RWPE1 (cell line): Measurements from ENCODE around the gene SCN4A.

Source experiments
- CTCF ChIA-PET: fragments of 350-600 bp; sonication (Branson Sonifier 250); formaldehyde crosslinking; extraction: SDS; loops from one replicate; lab custom pipeline; 2021; lab: Yijun Ruan, JAX
- POLR2A ChIA-PET: fragments of 400-600 bp; formaldehyde crosslinking; extraction: SDS; loops from one replicate; lab custom pipeline; 2020; ENCODE audit warnings: antibody characterized with exemption; ENCODE audit not compliant: low non-redundant PET; lab: Yijun Ruan, JAX
- DNase-seq: peaks from one replicate; pipeline ENCODE4 v3.0.0; 2012; ENCODE audit warnings: low spot score
- H3K27ac ChIP-seq: fragments of 450-650 bp; 2 replicates; pipeline ENCODE4 v1.5.1; 2017
- TF ChIP-seq, protein P1 (sequence below): fragments of 450-650 bp; conservative IDR thresholded peaks from 2 replicates; pipeline ENCODE4 v1.5.1; 2017; ENCODE audit warnings: low read depth, mild to moderate bottlenecking

SCN4A gene

DNA sequence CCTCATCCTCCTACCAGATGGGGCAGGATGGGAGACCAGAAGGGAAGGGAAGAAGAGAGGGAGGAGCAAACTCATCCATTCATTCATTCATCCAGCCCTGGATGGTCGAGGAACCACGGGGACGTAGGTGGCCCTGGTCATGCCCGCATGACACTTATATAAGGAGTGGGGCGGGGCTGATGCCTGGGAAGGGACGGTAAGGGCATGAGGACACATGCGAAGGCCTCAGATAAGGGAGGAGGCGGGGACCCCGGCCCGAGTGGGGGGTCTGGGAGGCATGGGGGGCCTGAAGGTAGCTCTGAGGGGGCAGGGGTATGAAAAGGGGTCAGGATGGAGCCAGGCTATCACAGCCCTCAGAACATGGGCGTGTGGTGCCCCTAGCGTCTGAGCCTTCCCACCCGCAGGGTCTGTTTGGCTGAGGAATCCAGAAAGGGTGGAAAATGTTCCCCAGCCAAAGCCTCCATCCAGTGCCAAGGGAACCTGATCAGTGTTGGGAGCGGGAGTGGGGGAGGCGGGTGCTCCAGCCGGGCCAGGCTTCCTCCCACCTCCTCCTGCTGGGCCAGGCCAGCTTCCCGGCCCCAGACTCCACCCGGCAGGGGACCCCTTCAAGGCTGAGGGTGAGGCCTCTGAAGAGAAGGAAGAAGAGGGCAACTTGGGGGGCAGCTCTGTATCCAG lies 23.0 kb downstream of the SCN4A start:
- POLR2A ChIA-PET: no interaction called here
- DNase-seq: no peak
- CTCF ChIA-PET: interaction anchor here (0.7 to 3.7 kb wide), 4 partner anchors 31 to 1526 kb away, joined by 3 to 14 read pairs (median 4); partner anchors contain the start of gene GH1
- TF ChIP-seq, protein P1, sequence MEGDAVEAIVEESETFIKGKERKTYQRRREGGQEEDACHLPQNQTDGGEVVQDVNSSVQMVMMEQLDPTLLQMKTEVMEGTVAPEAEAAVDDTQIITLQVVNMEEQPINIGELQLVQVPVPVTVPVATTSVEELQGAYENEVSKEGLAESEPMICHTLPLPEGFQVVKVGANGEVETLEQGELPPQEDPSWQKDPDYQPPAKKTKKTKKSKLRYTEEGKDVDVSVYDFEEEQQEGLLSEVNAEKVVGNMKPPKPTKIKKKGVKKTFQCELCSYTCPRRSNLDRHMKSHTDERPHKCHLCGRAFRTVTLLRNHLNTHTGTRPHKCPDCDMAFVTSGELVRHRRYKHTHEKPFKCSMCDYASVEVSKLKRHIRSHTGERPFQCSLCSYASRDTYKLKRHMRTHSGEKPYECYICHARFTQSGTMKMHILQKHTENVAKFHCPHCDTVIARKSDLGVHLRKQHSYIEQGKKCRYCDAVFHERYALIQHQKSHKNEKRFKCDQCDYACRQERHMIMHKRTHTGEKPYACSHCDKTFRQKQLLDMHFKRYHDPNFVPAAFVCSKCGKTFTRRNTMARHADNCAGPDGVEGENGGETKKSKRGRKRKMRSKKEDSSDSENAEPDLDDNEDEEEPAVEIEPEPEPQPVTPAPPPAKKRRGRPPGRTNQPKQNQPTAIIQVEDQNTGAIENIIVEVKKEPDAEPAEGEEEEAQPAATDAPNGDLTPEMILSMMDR: no peak
- no peak overlapping the region for H3K27ac ChIP-seq

DNA sequence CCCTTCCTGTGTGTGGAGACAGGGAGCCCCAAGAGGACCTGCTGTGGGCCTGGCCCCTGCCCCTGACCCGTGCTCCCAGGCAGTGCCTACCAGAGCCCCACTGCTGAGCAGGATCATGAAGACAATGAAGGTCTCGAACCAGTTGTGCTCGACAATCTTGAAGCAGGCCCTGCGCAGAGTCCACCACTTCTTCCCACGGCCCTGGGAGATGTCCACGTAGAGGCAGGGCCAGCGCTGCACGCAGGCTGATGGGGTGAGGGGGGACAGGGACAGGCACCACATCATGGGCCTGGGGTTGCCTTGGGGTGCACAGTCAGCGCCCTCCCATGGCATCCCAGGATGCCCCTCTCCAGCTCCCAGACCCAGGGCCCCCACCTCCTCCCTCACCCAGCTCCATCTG lies 24.2 kb downstream of the SCN4A start:
- H3K27ac ChIP-seq: no peak overlapping the region
- TF ChIP-seq, protein P1: no peak
- ChIA-PET POLR2A (no interaction called here), CTCF (interaction anchor here (0.6 to 3.7 kb wide), 3 partner anchors 9 to 80 kb away, joined by 3 to 14 read pairs (median 3); partner anchors contain the start of gene GH1)
- DNase-seq: no peak

DNA sequence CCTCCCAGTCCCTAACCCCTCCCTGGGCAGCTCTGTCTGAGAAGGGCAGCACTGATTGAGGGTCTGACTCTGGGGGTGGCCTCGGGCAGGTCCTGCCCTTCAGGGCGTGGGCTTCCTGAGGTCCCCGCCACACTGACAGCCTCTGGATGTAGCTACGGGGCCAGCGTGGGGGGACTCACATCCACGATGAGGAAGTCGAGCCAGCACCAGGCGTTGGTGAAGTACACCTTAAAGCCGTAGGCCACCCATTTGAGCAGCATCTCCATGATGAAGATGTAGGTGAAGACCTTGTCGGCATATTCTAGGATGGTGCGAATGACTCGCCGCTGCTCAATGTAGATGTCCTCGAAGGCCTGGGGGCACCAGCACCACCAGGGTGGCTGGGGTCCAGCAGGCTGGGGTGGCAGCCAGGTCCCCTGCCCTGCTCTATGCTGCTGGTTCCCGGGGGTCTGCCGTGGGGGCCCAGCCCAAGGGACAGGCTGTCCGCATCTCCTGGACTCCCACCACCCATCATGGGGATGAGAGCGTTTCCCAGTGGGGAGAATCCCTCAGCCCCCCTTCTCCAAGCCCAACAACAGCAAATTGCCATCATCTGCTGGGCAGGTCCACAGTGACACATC lies 24.9 kb downstream of the SCN4A start:
- no peak overlapping the region for H3K27ac ChIP-seq
- DNase-seq: no peak
- ChIA-PET CTCF (interaction anchor here (0.6 to 2.1 kb wide), 3 partner anchors 27 to 43 kb away, joined by 3 to 15 read pairs (median 10); partner anchors contain the start of gene GH1), POLR2A (no interaction called here)
- TF ChIP-seq, protein P1: no peak

DNA sequence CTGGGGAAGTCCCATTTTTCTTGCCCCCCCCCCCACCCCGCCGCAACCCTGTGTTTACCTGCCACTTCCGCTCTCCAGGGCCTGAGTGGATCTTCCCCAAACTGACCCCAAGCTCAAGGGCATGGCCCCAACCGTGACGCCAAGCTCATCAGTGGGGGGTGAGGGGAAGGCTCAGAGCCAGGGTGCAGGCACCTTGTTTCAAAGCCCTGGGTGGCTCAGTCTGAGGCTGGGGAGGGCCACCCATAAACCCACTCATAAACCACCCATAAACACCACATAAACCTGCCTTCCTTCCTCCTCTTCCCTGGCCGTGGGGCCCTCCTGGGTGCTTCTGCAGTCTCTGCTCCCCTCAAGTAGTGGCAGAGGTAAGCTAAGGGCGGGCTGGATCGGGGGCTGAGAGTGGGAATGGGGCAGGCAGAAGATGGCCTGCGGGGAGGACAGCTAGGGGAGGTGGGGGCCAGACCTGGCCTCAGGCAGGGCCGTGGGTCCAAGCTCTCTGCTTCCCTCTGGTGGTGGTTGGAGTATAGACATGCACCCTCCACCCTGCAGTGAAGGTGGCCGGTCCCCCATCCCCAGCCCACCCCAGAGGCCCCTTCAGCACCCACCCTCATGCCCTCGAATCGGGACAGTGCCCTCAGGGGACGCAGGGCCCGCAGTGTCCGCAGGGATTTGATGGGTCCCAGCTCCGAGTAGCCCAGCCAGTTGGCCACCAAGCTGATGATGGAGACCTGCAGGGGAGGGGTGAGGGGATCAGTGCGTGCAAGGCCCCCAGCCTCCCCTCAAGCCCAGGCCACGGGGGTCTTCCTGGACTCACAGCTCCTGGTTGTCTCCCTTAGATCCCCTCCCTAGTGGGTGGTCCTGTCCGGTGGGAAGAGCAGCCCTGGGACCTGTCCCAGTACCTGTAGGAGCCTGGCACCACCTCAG lies 26.0 kb downstream of the SCN4A start:
- peak; percentile 52 for DNase-seq
- H3K27ac ChIP-seq: no peak overlapping the region
- CTCF ChIA-PET: interaction anchor here (0.6 to 2.1 kb wide), 19 partner anchors 9 to 457 kb away, joined by 3 to 15 read pairs (median 5); partner anchors contain the start of gene GH1
- TF ChIP-seq, protein P1: peak; percentile 73
- POLR2A ChIA-PET: no interaction called here

DNA sequence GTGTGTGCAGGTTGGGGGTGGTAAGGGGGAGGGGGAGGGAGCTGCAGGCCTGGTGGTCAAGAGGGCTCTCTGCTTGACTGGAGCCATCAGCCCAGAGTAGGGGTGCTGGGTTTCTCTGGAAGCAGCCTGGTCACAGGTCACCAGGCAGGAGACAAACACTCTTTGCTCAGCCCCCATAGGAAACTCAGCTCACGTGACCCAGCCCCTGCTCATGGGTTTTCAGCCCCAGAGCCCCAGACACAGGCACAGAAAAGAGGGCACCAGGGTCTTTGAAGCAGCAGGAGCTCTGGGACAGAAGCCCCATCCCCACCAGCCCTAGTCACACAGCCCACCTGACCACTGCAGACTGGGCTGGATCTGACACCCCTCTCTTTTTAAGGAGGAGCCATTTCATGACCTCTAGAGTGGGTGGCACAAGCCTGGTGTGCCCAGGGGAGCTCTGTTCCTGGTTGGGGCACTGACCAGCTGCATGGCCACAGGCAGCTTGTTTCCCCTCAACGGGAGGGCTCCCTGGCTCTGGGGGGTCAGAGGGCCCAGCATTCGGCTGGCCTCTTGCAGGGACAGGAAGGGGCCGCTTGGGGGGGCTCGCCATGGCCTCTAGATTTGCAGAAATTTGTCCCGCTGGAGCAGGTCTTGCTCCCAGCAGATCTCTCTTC lies 26.8 kb downstream of the SCN4A start:
- ChIA-PET CTCF (interaction anchor here (0.6 to 2.1 kb wide), 18 partner anchors 9 to 456 kb away, joined by 3 to 15 read pairs (median 5); partner anchors contain the start of gene GH1), POLR2A (no interaction called here)
- no peak for DNase-seq
- H3K27ac ChIP-seq: no peak overlapping the region
- TF ChIP-seq, protein P1: no peak
